ENCODE measurements around the gene SENP6.
"Not testable (repeated sequence)": the region's sequence is repeated elsewhere in the genome, so short reads cannot be mapped to it uniquely, and the experiment has no call there.

SENP6 gene

GRCh38 chr6:75673884-75674283 lies 72.2 kb downstream of the SENP6 start:
- DNase-seq = no peak

- no peak for DNase-seq
Observed at GRCh38 chr6:75676377-75676776, 74.7 kb downstream of the SENP6 start.

GRCh38 chr6:75682548-75682947 lies 80.9 kb downstream of the SENP6 start:
- DNase-seq = not testable (repeated sequence)

- DNase-seq = not testable (repeated sequence)
Observed at GRCh38 chr6:75683005-75683404, 81.3 kb downstream of the SENP6 start.

- not testable (repeated sequence) for DNase-seq
Observed at GRCh38 chr6:75687535-75687934, 85.9 kb downstream of the SENP6 start.

- not testable (repeated sequence) for DNase-seq
Observed at GRCh38 chr6:75687937-75688336, 86.3 kb downstream of the SENP6 start.

- no peak for DNase-seq
Observed at GRCh38 chr6:75689576-75689975, 87.9 kb downstream of the SENP6 start.

GRCh38 chr6:75691012-75691411 lies 89.3 kb downstream of the SENP6 start:
- DNase-seq = no peak

- DNase-seq = no peak
Observed at GRCh38 chr6:75693534-75693933, 91.9 kb downstream of the SENP6 start.

- no peak for DNase-seq
Observed at GRCh38 chr6:75694406-75694805, 92.7 kb downstream of the SENP6 start.

- not testable (repeated sequence) for DNase-seq
Observed at GRCh38 chr6:75708334-75708733, 106.7 kb downstream of the SENP6 start.

GRCh38 chr6:75711173-75711572 lies 109.5 kb downstream of the SENP6 start:
- DNase-seq = no peak

GRCh38 chr6:75719133-75719532 lies 117.5 kb downstream of the SENP6 start:
- DNase-seq = no peak

- no peak for DNase-seq
Observed at GRCh38 chr6:75723382-75723781, 121.7 kb downstream of the SENP6 start.

GRCh38 chr6:75727206-75727605 lies 125.5 kb downstream of the SENP6 start:
- no peak for DNase-seq

- DNase-seq = not testable (repeated sequence)
Observed at GRCh38 chr6:75731029-75731428, 129.3 kb downstream of the SENP6 start.

- no peak for DNase-seq
Observed at GRCh38 chr6:75735491-75736186, 134.0 kb downstream of the SENP6 start.

GRCh38 chr6:75743971-75744370 lies 142.3 kb downstream of the SENP6 start:
- no peak for DNase-seq

GRCh38 chr6:75745404-75745803 lies 143.7 kb downstream of the SENP6 start:
- no peak for DNase-seq

GRCh38 chr6:75746221-75746620 lies 144.5 kb downstream of the SENP6 start:
- no peak for DNase-seq

- DNase-seq = no peak
Observed at GRCh38 chr6:75747152-75747992, 145.7 kb downstream of the SENP6 start.

GRCh38 chr6:75748003-75748742 lies 146.5 kb downstream of the SENP6 start:
- no peak for DNase-seq

GRCh38 chr6:75748743-75749538 lies 147.3 kb downstream of the SENP6 start, which contains the start of gene MYO6:
TSS of gene MYO6 (plus strand) at chr6:75749239. CDS start at chr6:75817548, 68,309 bp downstream.
- DNase-seq = peak; percentile 9
